ENCODE measurements around the gene ANAPC5. TPM values are rescaled to one million over a fixed set of nuclear protein-coding genes. Genes with fewer than 3 reads are reported as not detected.

ANAPC5 gene
- total RNA-seq, 3 donors from 2014 or later (not counting 1 experiment from before 2014, with no cell fraction given), result 134 to 171 (median 163) TPM

DNA sequence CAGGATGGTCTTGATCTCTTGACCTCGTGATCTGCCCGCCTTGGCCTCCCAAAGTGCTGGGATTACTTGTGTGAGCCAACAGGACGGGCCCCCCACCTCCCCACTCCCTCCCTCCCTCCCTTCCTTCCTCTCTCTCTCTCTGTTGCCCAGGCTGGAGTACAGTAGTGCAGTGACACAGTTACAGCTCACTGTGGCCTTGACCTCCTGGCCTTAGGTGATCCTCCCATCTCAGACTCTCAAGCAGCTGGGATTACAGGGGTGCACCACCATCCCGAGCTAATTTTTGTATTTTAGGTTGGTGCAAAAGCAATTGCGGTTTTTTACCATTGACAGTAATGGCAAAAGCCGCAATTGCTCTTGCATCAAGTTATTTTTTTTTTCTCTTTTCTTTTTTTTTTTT is 19.2 kb upstream of the ANAPC5 start:
- H3K36me3 Mint-ChIP-seq, result no peaks in the 10 kb centered on the region
- H3K4me1 Mint-ChIP-seq, result no peaks in the 10 kb centered on the region
- Histone ChIP-seq H3K9me3 (ENCODE audit: control insufficient read depth, insufficient read depth, low read length) (no peaks in the 10 kb centered on the region), H3K27me3 (ENCODE audit: control insufficient read depth, insufficient read depth, low read length) (no peaks in the 10 kb centered on the region), H3K4me3 (ENCODE audit: low read length) (no peak overlapping the region), H3K36me3 (ENCODE audit: control insufficient read depth, insufficient read depth, low read length) (no peaks in the 10 kb centered on the region), H3K27ac (ENCODE audit: low read length) (no peak overlapping the region), H3K4me1 (ENCODE audit: control insufficient read depth, insufficient read depth, low read length) (peaks cover 8% of the 10 kb centered on the region)
- TF ChIP-seq CTCF (IDR thresholded peaks at IDR 0.05), result no peak
- 81% methylated on average over 6 of the region's 6 CpGs for WGBS (ENCODE audit: insufficient coverage)
- H3K27me3 Mint-ChIP-seq (ENCODE audit: low read depth in 2 of 2), result peaks cover 0 to 2% of the 10 kb centered on the region in 2 donors
- H3K4me3 Mint-ChIP-seq, result no peak overlapping the region
- ATAC-seq, result no peak
- no peaks in the 10 kb centered on the region for H3K9me3 Mint-ChIP-seq
- DNase-seq, result no peak
- intact Hi-C loops (cut with micrococcal nuclease), result no loop called here
- no peak overlapping the region for H3K27ac Mint-ChIP-seq

- ATAC-seq, result no peak
- no peak overlapping the region for H3K27ac Mint-ChIP-seq
- Histone ChIP-seq H3K9me3 (ENCODE audit: control insufficient read depth, insufficient read depth, low read length) (no peaks in the 10 kb centered on the region), H3K4me1 (ENCODE audit: control insufficient read depth, insufficient read depth, low read length) (no peaks in the 10 kb centered on the region), H3K36me3 (ENCODE audit: control insufficient read depth, insufficient read depth, low read length) (no peaks in the 10 kb centered on the region), H3K4me3 (ENCODE audit: low read length) (no peak overlapping the region), H3K27ac (ENCODE audit: low read length) (no peak overlapping the region), H3K27me3 (ENCODE audit: control insufficient read depth, insufficient read depth, low read length) (peaks cover 2% of the 10 kb centered on the region)
- intact Hi-C loops (cut with micrococcal nuclease), result no loop called here
- TF ChIP-seq CTCF (IDR thresholded peaks at IDR 0.05), result no peak
- no peaks in the 10 kb centered on the region for H3K9me3 Mint-ChIP-seq
- peaks cover 0 to 6% of the 10 kb centered on the region in 2 donors for H3K4me1 Mint-ChIP-seq
- peaks cover 0 to 8% of the 10 kb centered on the region in 2 donors for H3K27me3 Mint-ChIP-seq (ENCODE audit: low read depth in 2 of 2)
- H3K4me3 Mint-ChIP-seq, result no peak overlapping the region
- 76% methylated on average over 4 of the region's 4 CpGs for WGBS (ENCODE audit: insufficient coverage)
- DNase-seq, result no peak
- H3K36me3 Mint-ChIP-seq, result no peaks in the 10 kb centered on the region
Observed at GRCh38 chr12:121366063-121366459, 13.8 kb upstream of the ANAPC5 start.

GRCh38 chr12:121365416-121366062 is 13.3 kb upstream of the ANAPC5 start:
- H3K9me3 Mint-ChIP-seq, result no peaks in the 10 kb centered on the region
- H3K9me3 ChIP-seq (ENCODE audit: control insufficient read depth, insufficient read depth, low read length), result no peaks in the 10 kb centered on the region
- ATAC-seq (no peak), DNase-seq (no peak)
- intact Hi-C loops (cut with micrococcal nuclease), result no loop called here
- peaks cover 2% of the 10 kb centered on the region for H3K27me3 ChIP-seq (ENCODE audit: control insufficient read depth, insufficient read depth, low read length)
- H3K27ac Mint-ChIP-seq, result no peak overlapping the region
- H3K4me3 ChIP-seq (ENCODE audit: low read length), result no peak overlapping the region
- H3K27ac ChIP-seq (ENCODE audit: low read length), result no peak overlapping the region
- H3K36me3 ChIP-seq (ENCODE audit: control insufficient read depth, insufficient read depth, low read length), result no peaks in the 10 kb centered on the region
- no peaks in the 10 kb centered on the region for H3K4me1 ChIP-seq (ENCODE audit: control insufficient read depth, insufficient read depth, low read length)
- H3K36me3 Mint-ChIP-seq, result no peaks in the 10 kb centered on the region
- peaks cover 0 to 8% of the 10 kb centered on the region in 2 donors for H3K27me3 Mint-ChIP-seq (ENCODE audit: low read depth in 2 of 2)
- H3K4me1 Mint-ChIP-seq, result peaks cover 0 to 6% of the 10 kb centered on the region in 2 donors
- no peak overlapping the region for H3K4me3 Mint-ChIP-seq
- no peak for TF ChIP-seq CTCF (IDR thresholded peaks at IDR 0.05)
- WGBS (ENCODE audit: insufficient coverage), result 80% methylated on average over 2 of the region's 5 CpGs

DNA sequence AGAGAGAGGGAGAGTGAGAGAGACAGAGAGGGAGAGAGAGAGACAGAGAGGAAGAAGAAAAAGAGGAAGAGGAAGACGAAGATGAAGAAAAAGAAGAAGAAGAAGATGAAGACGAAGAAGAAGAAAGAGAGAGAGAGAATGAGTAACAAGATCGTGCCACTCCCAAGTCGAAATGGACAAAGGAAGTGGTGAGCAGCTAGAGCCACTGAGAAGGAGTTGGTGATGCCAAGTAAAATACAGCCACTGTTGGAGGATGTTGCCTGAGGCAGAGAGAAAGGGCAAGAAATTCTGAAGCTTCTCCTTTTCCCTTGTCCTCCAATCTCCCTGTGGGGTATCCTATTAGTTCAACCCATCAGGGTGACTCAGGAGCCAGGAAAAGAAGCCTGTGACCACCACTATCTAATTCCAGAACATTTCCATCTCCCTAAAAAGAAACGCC is 12.5 kb upstream of the ANAPC5 start:
- no peaks in the 10 kb centered on the region for H3K4me1 ChIP-seq (ENCODE audit: control insufficient read depth, insufficient read depth, low read length)
- peaks cover 0 to 6% of the 10 kb centered on the region in 2 donors for H3K4me1 Mint-ChIP-seq
- TF ChIP-seq CTCF (IDR thresholded peaks at IDR 0.05), result no peak
- WGBS (ENCODE audit: insufficient coverage), result 35% methylated on average over 5 of the region's 5 CpGs
- H3K27ac Mint-ChIP-seq, result no peak overlapping the region
- no peak overlapping the region for H3K27ac ChIP-seq (ENCODE audit: low read length)
- no peaks in the 10 kb centered on the region for H3K36me3 Mint-ChIP-seq
- H3K27me3 Mint-ChIP-seq (ENCODE audit: low read depth in 2 of 2), result peaks cover 0 to 8% of the 10 kb centered on the region in 2 donors
- no peak overlapping the region for H3K4me3 ChIP-seq (ENCODE audit: low read length)
- intact Hi-C loops (cut with micrococcal nuclease), result no loop called here
- no peak overlapping the region for H3K4me3 Mint-ChIP-seq
- no peak for ATAC-seq
- no peaks in the 10 kb centered on the region for H3K9me3 ChIP-seq (ENCODE audit: control insufficient read depth, insufficient read depth, low read length)
- no peaks in the 10 kb centered on the region for H3K9me3 Mint-ChIP-seq
- peaks cover 2% of the 10 kb centered on the region for H3K27me3 ChIP-seq (ENCODE audit: control insufficient read depth, insufficient read depth, low read length)
- H3K36me3 ChIP-seq (ENCODE audit: control insufficient read depth, insufficient read depth, low read length), result no peaks in the 10 kb centered on the region
- DNase-seq, result no peak

Data from natural killer cell (primary cell).